ENCODE data around the gene CHST3. TPM values are rescaled to one million over a fixed set of nuclear protein-coding genes. Genes with fewer than 3 reads are reported as not detected.
"Not testable (repeated sequence)": the region's sequence is repeated elsewhere in the genome, so short reads cannot be mapped to it uniquely, and the experiment has no call there.

The CHST3 gene
- polyA plus RNA-seq, 3 donors: 2.6 to 21.8 (median 6.3) TPM

DNA sequence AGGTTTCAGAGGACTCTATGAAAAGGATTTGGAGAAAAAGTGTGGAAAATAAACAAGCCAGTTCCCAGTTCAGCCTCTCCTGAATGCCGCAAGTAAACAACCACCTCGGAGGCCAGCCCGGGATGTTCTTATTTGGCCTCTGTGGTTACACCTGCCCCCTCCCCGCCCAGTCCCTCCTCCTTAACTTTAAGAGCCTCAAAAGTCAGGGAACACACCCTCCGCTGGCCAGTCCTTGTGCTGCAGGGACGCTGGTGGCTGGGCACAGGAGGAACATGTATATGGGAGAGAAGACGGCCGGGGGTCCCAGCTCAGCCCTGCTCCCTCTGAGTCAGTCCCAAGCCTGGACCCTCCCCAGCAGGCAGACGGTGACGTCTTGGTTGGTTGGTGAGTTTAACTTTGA, 6.1 kb downstream of the CHST3 start:
- WGBS, 3 donors: 53 to 83% (median 79%) methylated on average over 10 of the region's 10 CpGs
- H3K27ac ChIP-seq (ENCODE audit: low read depth, low read length): no peak overlapping the region

DNA sequence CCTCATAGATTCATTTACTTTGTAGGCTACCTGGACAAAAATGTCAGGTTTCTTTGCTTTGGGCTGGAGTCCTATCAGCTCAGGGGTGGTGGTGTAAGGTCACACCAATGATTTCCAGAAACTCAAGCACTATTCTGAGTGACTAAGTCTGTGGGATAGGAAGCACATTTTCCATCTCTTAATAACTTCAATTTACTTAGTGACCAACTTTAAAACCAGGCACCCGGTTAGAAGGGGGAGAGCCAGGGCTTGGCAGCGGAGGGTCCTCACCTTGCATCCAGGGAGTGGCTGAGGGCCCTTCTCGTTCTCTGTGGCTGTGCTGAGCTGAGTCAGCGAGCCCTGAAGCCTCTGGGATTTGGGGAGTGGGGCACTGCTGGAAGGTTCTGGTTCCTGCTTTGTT, 6.7 kb downstream of the CHST3 start:
- no peak overlapping the region for H3K27ac ChIP-seq (ENCODE audit: low read depth, low read length)
- 64 to 76% (median 73%) methylated on average over 4 of the region's 4 CpGs for WGBS, 3 donors

DNA sequence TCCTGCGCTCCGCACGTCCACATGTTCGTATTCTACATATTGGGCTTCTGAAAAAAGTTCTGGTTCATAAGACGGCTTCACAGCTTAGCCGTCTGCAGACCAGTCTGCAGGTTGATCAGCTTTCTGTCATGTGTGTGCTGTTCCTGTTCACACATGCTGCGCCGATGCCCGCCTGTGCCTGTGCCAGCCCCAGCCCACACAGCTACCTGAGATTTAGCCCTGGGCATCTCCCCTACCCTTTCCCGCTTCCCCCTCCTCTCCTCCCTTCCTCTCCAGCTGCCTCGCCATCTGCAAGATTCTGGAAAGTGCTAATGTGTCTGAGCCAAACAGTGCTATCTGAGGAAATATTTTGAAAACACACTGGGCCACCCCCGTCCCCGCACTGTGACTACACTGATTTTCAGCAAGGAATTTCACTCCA, 7.1 kb downstream of the CHST3 start:
- 76 to 87% (median 77%) methylated on average over 13 of the region's 13 CpGs for WGBS, 3 donors
- H3K27ac ChIP-seq (ENCODE audit: low read depth, low read length): no peak overlapping the region

DNA sequence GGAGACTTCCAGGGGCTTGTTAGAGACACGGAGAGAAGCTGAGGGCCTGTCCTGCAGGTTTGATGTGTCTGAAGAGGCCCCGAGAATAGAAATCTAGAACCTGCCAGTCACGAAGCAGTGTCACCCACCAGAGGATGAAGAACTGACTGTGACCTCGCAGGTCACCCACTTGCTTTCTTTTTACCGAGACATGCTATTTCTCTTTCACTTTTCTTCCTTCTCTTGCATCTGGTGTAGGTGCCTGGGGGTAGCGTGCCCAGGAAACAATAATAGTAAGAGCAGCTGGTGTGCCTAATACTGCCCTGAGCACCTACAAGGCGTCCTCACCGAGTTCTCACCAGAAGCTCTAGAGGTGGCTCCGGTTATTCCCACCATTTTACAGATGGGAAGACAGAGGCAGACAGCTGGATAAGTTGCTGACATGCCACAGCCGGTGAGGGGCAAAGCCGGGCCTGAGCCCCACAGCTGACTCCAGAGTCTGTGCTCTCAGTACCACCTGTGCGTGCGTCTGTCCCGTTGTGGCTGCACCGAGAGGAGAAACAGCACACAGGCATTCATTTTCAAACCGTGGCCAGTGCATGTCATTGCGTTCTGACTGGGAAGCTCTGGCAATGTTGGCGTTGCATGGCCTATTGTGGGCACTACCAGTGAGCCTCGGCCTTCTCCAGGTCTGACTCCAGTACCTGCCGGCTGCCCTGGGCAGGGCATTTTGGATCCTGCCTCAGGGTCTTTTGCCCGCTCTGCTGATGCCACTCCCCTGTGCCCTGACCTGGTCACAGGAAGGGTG, 7.8 kb downstream of the CHST3 start:
- 85 to 89% (median 86%) methylated on average over 21 of the region's 21 CpGs for WGBS, 3 donors
- no peak overlapping the region for H3K27ac ChIP-seq (ENCODE audit: low read depth, low read length)

DNA sequence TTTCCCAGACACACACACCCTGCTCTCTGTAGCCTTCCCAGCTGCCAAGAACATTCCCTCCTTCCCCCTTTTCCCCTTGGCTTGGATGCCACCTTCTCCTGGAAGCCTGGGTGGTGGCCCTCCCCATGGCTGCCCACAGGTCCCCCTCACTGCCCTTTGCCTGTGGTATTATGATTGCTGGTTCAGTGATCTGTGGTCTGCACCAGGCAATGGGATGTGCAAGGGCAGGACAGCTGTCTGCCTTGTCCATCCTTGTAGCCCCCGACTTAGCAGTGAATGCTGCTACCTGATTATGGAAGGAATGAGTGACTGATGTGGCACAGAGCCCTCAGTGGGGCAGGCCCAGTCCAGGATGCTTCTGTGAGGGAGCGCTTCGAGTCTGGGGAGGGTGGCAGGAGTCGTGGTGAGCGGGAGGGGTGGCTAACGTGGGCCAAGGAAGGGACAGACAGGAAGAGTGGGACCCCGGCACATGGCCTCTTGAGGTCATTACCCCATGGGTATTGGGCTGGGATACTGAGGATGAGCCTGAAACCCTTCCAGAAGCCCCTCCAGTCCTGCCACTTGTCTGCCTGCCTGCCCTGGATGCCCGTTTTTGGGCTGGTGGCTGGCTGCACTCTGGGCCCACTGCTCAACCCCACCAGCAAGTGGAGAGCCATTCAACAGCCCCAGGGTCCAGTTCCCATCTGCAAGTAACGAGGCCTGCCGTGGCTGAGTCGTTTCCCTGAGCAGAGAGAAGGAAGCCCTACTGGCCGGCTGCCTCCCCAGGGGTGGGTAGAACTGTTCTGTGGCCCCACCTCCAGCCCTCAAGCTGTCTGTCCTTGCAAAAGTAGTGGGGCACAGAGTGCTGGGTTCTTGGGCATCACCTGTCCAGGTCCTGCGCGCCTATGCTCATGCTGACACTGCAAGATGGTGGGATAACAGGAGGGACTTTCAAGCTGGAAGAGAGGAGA, 8.8 kb downstream of the CHST3 start:
- H3K27ac ChIP-seq (ENCODE audit: low read depth, low read length): no peak overlapping the region
- 79 to 84% (median 82%) methylated on average over 14 of the region's 14 CpGs for WGBS, 3 donors

DNA sequence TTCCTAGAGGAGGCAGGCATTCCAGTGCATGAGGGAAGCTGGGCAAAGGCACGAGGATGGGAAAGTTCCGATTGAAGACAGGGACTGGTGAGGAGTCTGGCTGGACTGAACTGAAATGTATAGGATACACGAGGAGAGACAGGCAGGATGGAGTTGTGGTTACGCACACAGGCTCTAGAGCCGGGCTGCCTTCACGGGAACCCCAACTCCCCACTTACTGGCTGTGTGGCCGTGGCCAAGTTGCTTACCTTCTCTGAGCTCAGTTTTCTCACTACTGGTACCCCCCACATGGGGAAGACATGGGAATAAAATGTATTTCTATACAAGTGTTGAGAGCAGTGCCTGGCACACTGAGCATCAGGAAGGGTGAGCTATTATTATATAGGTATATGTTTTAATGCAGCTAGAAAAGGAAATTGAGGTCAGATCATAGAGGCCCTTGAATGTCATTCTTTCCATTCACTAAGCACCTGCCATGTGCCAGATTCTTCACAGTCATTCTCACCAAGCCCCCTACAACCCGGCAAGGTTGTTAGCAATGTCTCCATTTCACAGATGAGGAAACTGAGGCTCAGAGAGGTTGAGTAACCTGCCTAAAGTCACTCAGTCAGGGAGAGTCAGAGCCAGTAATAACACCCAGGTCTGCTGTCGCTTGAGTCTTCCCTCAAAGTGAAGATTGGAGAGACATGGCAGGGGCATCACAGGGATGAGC, 9.7 kb downstream of the CHST3 start:
- 77 to 86% (median 85%) methylated on average over 9 of the region's 9 CpGs for WGBS, 3 donors
- H3K27ac ChIP-seq (ENCODE audit: low read depth, low read length): no peak overlapping the region

DNA sequence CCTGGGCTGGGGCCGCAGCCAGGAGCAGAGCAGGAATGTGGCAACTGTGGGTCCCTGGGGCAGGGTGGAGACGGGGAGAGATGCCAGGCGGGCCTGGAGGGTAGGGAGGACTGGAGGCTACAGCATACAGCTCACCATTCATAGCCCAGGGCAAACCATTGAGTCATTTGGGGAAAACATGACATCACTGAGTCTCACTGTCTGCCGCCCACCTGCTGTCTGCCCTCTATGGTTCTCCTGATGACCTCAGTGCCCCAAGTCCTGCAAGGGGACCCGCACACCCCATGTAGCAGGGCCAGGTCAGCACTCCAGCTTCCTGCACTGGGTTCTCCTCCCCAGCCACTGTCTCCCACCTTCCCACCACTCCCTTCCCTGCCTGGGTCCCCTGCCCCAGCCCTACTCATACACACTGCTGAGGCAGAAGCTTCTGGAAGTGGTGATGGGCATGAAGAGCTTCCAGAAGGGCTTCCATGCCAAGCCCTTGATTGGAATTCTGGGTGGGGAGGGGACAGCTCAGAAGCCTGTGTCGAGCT, 10.4 kb downstream of the CHST3 start:
- 74 to 76% (median 74%) methylated on average over 6 of the region's 6 CpGs for WGBS, 3 donors
- H3K27ac ChIP-seq (ENCODE audit: low read depth, low read length): no peak overlapping the region

DNA sequence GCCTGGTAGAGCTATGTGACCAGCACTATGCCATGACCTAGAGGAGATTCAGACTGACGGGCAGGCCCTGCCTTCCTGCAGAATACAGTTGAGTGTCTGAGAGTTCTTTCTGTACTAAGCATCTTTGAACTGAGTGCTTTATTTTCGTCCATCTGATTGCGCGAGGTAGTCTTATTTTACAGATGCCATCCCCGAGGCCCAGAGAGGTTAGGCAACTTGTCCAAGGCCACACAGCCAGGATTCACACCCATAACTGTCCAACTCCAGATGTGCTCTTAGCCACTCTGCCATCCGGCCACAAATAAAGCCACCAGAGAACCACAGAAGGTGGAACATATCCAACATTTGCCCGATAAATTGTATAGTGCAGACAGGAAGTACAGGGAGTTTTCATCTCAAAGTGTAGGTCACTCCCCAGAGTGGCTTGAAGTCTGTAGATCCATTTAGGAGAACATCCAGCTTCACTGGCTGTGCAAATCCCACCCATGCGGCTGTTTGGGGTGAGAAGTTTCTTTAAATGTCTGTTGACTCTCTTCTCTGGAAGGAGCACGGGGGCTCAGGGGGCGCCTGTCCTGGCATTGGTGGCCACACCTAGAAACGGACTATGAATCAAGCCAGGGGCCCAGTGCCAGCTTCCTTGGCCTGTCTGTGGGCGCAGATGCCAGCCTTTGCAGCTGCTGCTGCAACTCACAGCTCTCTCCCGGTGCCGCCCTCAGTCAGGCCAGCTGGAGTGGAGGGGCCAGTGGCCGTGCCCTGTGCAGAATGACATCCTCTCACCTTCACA, 11.1 kb downstream of the CHST3 start:
- peak overlapping the region; percentile 56 for H3K27ac ChIP-seq (ENCODE audit: low read depth, low read length)
- 65 to 68% (median 67%) methylated on average over 15 of the region's 15 CpGs for WGBS, 3 donors

DNA sequence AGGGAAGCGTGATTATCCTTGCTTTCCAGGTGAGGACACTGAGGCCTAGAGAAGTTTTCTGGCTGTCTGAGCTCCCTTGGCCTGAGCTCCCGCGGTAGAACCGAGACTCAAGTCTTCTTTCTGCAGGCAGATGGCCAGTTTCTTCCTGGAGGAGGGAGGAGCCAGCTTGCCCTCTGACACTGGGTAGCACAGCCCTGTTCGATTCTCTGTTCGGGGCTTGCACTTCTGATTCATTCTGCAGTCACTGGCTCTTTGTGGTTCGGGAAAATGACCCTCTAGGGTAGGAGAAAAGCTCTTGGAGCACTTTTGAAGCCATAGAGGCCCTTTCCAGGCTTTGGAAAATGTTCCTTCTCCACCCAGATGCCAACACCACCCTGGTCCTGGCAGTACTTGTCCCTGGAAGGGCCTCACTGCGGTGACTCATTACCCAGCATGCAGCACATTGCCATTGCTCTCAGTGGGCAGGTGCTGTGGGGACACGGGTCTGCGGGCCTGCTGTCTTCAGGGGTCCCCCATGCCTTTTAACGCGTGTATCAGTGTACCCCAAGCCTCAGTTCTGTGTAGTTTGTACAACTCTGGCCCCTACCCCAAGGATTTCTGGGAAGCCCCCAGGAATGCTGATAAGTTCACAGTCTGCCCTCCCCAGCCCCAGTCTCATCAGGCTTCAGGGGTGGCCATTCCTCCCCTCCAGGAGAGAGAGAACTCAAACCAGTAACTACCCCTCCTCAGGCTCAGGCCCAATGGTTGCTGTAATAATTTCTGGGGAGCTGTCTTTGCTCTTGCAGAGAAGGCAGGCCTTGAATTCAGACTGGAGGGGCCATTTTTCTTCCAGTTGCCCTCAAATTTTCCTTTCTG, 11.9 kb downstream of the CHST3 start:
- H3K27ac ChIP-seq (ENCODE audit: low read depth, low read length): peak overlapping the region; percentile 56
- WGBS, 3 donors: 45 to 64% (median 64%) methylated on average over 12 of the region's 12 CpGs

DNA sequence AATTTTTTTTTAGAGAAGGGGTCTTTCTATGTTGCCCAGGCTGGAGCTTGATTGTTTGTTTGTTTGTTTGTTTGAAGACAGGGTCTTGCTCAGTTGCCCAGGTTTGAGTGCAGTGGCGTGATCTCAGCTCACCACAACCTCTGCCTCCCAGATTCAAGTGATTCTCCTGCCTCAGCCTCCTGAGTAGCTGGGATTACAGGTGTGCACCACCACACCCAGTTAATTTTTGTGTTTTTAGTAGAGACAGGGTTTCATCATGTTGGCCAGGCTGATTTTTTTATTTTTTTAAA, 13.4 kb downstream of the CHST3 start:
- 95 to 100% (median 97%) methylated on average over 1 of the region's 1 CpG for WGBS, 3 donors
- not testable (repeated sequence) for H3K27ac ChIP-seq (ENCODE audit: low read depth, low read length)

DNA sequence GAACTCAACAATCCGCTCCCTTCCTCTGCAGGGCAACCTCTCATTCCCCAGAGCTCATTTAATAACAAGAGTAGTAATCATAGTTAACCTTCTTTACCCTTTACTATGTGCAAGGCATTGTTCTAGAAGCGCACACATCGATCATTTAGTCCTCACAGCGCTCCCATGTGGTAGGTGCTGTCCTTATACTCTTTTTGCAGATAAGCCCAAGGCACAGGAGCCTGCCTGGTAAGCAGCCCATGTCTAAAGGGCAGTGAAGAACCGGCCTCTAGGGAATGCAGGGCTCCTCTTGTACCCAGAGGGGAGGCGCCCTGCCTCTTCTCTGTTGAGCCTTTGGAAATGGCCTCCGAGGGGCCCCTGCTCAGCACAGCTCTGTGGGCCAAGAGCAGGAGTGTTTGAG, 14.3 kb downstream of the CHST3 start:
- WGBS, 3 donors: 58 to 80% (median 76%) methylated on average over 7 of the region's 7 CpGs
- H3K27ac ChIP-seq (ENCODE audit: low read depth, low read length): peak overlapping the region; percentile 17

DNA sequence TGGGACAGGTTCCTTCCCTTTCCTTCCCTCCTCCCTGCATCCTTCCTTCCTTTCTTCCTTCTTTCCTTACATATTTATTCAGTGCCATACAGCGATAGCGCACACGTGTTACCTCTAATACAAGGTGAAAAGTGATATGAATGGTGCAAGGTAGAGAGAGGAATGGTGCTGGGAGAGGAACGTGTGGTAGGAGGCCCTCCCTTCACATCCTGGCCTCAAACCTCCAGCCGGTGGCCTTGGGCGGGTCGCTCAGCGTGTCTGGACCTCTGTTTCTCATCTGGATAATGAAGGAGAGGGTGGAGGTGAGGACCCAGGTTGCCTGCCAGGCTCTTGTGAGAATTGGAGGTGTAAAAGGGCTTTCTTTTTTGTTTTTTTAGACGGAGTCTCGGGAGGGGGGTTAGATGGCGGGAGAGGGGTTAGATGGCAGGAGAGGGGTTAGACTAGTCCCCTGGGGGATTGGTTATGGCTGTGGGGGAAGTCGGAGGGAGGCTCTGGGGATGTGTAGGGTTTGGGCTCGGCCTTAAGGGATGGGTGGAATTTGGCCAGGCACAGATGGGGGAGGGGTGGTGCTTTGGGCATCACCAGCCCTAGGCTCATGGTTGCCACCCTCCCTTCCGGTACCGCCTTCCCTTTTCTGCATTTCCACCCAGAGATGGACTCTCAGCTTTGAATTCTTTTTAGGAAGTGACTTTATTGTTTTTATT, 14.9 kb downstream of the CHST3 start:
- peak overlapping the region; percentile 17 for H3K27ac ChIP-seq (ENCODE audit: low read depth, low read length)
- WGBS, 3 donors: 75 to 83% (median 83%) methylated on average over 14 to 15 of the region's 15 CpGs

DNA sequence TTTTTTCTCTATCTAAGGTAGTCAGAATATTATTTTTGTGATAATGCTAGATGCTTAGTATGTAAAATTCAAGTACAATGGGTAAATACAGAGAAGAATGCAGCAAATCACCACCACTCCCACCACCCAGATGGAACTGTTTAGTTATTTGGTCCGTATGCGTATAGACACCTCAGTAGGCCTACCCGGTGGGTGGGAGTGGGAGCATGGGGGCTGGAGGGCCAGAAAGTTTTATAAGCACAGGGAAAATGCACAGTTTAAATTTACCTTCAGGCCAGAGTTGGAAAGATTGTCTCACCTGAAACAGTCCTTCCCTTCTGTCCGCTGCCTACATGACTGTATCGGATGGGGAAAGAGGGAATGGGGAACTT, 15.5 kb downstream of the CHST3 start:
- 85 to 94% (median 88%) methylated on average over 5 of the region's 5 CpGs for WGBS, 3 donors
- H3K27ac ChIP-seq (ENCODE audit: low read depth, low read length): no peak overlapping the region

DNA sequence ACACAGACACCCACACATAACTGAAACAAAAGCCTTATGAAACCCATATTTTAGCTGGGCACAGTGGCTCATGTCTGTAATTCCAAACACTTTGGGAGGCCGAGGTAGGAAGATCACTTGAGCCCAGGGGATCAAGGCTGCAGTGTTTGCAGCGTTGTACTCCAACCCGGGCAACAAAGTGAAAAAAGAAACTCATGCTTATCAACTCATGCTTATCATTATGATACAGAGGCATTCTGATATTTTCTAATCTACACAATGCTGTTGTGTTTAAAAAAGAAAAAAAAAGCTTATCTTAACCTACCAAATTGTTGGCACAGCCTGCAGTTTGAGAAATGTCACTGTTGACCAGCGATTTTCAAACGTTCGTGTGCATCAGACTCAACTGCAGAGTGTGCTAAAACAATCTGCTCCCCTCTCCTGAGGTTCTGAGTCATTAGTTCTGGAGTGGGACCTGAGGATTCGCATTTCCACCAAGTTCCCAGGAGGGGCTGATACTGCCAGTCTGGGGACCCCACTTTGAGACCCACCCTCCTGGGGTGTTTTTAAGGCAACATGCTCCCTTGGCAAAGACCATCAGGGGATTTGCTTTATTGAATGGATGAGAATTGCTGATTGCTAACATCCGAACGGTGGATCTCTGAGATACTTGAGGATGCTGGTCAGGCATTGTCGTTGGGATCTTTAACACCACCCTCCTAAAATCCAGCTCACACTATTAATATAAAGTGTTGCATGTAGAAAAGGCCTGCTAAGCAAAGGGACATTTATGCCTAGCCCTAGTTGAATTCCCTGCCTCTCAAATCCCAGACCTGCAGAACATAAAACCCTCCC, 16.2 kb downstream of the CHST3 start:
- H3K27ac ChIP-seq (ENCODE audit: low read depth, low read length): no peak overlapping the region
- WGBS, 3 donors: 42 to 58% (median 45%) methylated on average over 10 of the region's 10 CpGs

DNA sequence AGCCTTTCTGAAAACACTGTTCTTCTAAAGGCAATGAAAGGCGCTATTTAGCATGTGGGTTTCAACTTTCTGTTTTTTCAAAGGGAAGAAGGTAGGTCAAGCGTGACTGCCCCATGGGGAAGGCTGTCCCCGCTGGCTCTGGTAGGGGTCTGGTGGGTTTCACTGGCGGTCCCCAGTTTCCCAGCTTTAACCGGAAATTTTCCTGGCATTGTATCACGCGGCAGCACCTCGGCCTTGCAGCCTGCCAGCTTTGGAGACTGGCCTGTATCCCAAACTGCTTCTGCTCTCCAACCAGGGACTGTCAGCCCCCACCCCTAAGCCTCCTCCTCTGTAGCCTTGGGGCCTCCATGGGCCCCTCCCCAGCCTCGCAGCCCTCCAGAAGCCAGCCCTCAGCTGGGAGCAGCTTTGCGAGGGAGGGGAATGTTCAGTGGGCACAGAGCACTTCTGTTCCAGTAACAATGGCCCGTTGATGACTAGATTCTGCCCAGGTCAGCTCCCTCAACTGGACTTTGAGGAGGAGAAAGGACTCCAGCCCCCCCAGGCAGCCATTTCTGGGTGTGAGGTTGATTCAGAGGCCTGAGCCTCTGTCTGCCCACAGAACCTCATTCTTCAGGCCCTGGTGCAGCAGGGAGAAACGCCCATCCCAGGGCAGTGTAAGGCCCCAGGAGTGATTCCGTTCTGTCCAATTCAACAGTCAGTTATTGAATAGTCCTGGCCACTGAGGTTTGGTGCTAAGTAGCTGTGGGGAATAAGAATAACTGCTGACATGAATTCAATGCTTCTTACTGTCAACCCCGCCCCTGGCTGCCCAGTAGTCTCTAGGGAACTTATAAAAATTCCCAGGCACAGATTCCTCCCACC, 17.1 kb downstream of the CHST3 start:
- no peak overlapping the region for H3K27ac ChIP-seq (ENCODE audit: low read depth, low read length)
- WGBS, 3 donors: 59 to 62% (median 61%) methylated on average over 14 of the region's 14 CpGs

Data from adipose tissue (tissue), 3 donors.